Stimulated activated CD4-positive, alpha-beta T cell treated with anti-CD3 and anti-CD28 coated beads, Interleukin-2, amount 100 ng/mL, for 48 hours (primary cell): ENCODE results near the gene FKBP6.
"Not testable (repeated sequence)": the region's sequence is repeated elsewhere in the genome, so short reads cannot be mapped to it uniquely, and the experiment has no call there.

Experiments used
- DNase-seq, 2 donors: peaks; one replicate each; pipeline ENCODE4 v3.0.0-alpha.2; 2020

FKBP6 gene

GRCh38 chr7:73359746-73360375, 31.9 kb downstream of the FKBP6 start:
- DNase-seq, result no peak

- DNase-seq, result not testable (repeated sequence)
Observed at GRCh38 chr7:73360590-73360989, 32.6 kb downstream of the FKBP6 start.

- DNase-seq, result no peak
Observed at GRCh38 chr7:73363225-73364005, 35.5 kb downstream of the FKBP6 start.

GRCh38 chr7:73364006-73364728, 36.2 kb downstream of the FKBP6 start:
- DNase-seq, result no peak

GRCh38 chr7:73366127-73366526, 38.2 kb downstream of the FKBP6 start:
- no peak for DNase-seq

- DNase-seq, result no peak
Observed at GRCh38 chr7:73366990-73367389, 39.0 kb downstream of the FKBP6 start.

GRCh38 chr7:73369009-73369408, 41.0 kb downstream of the FKBP6 start:
- DNase-seq, result no peak

- DNase-seq, result no peak
Observed at GRCh38 chr7:73369622-73370021, 41.7 kb downstream of the FKBP6 start.

- no peak for DNase-seq
Observed at GRCh38 chr7:73373741-73374140, 45.8 kb downstream of the FKBP6 start.

- DNase-seq, result not testable (repeated sequence)
Observed at GRCh38 chr7:73376262-73376661, 48.3 kb downstream of the FKBP6 start.

GRCh38 chr7:73376671-73377412, 48.9 kb downstream of the FKBP6 start:
- DNase-seq, result no peak

- DNase-seq, result not testable (repeated sequence)
Observed at GRCh38 chr7:73377413-73378200, 49.6 kb downstream of the FKBP6 start.

- DNase-seq, result no peak
Observed at GRCh38 chr7:73382934-73383503, 55.1 kb downstream of the FKBP6 start.

- no peak for DNase-seq
Observed at GRCh38 chr7:73387221-73387828, 59.4 kb downstream of the FKBP6 start.

- no peak for DNase-seq
Observed at GRCh38 chr7:73387908-73388414, 60.0 kb downstream of the FKBP6 start.

- no peak for DNase-seq
Observed at GRCh38 chr7:73391396-73391795, 63.4 kb downstream of the FKBP6 start.

- DNase-seq, result no peak
Observed at GRCh38 chr7:73394422-73394821, 66.5 kb downstream of the FKBP6 start.

GRCh38 chr7:73395538-73396503, 67.9 kb downstream of the FKBP6 start:
- no peak for DNase-seq

GRCh38 chr7:73397521-73398281, 69.7 kb downstream of the FKBP6 start:
- no peak for DNase-seq
